ENCODE measurements around the gene AHI1.

Gene AHI1

DNA sequence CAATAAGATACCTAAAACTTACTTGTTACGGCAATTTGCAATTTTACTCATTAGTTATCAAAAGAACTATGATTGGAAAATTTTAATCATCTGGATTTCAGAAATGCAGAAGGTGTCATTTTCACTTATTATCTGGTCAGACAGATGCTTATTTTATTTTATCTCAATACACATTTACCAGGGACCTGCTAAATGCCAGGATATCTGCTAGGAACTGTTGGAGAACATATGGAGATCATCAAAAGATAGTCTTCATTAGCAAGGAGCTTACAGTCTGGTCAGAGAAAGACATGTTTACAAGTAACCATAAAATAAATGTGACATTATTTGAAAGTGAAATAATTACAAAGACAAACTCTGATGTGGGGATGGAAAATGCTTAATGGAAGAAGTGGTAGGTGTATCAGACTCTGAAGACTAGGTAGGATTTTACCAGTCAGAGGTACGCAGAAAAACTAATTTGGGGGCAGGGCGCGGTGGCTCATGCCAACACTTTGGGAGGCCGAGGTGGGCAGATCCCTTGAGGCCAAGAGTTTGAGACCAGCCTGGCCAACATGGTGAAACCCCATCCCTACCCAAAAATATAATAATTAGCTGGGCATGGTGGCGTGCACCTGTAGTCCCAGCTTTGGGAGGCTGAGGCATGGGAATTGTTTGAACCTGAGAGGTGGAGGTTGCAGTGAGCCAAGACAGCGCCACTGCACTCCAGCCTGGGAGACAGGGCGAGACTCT is 178.6 kb downstream of the AHI1 start:
- Histone ChIP-seq H4K91ac (ENCODE audit: low read depth, low read length, poor library complexity) (no peak overlapping the region), H2AK5ac (ENCODE audit: low read depth, low read length) (no peak overlapping the region), H2BK120ac (ENCODE audit: low read depth, low read length) (no peak overlapping the region), H3K4me2 (ENCODE audit: insufficient read depth, low read length, poor library complexity, severe bottlenecking) (no peak overlapping the region), H3K27ac (replicated peaks; ENCODE audit: low read length) (no peak overlapping the region), H3K18ac (ENCODE audit: low read length) (no peak overlapping the region), H3K14ac (ENCODE audit: low read length) (peak overlapping the region; percentile 56), H3K9ac (ENCODE audit: low read depth, low read length, poor library complexity) (no peak overlapping the region), H3K23ac (ENCODE audit: low read depth, low read length, poor library complexity) (no peak overlapping the region), H3K27me3 (ENCODE audit: control insufficient read depth in 3 of 3, insufficient read depth in 3 of 3, low read depth in 1 of 3, low read length in 3 of 3) (no peaks in the 10 kb centered on the region), H2BK5ac (ENCODE audit: low read length) (no peak overlapping the region), H4K8ac (ENCODE audit: low read depth, low read length) (no peak overlapping the region), H3K4me1 (ENCODE audit: control insufficient read depth in 2 of 2, insufficient read depth in 1 of 2, low read depth in 1 of 2, low read length in 2 of 2) (no peaks in the 10 kb centered on the region), H3K79me1 (ENCODE audit: low read depth, low read length) (no peaks in the 10 kb centered on the region), H3K4ac (ENCODE audit: low read length) (no peak overlapping the region), H2BK15ac (ENCODE audit: low read length) (no peak overlapping the region), H2BK12ac (ENCODE audit: low read length) (no peak overlapping the region), H2AFZ (ENCODE audit: low read length) (no peak overlapping the region), H3K9me3 (replicated peaks in 1 of 2; ENCODE audit: control insufficient read depth in 2 of 2, insufficient read depth in 1 of 2, low read depth in 1 of 2, low read length in 2 of 2) (no peaks in the 10 kb centered on the region), H3K36me3 (replicated peaks in 1 of 2; ENCODE audit: control insufficient read depth in 2 of 2, insufficient read depth in 2 of 2, low read length in 2 of 2) (peaks cover 0 to 2% of the 10 kb centered on the region in 2 donors), H3K4me3 (ENCODE audit: low read length in 2 of 2) (no peak overlapping the region)
- no peak for DNase-seq (ENCODE audit: low spot score)
- WGBS, 2 donors (ENCODE audit: extremely low coverage in 2 of 2, insufficient read length in 2 of 2, insufficient replicate concordance in 1 of 2): no CpG with 5 or more reads among the region's 8 CpGs

DNA sequence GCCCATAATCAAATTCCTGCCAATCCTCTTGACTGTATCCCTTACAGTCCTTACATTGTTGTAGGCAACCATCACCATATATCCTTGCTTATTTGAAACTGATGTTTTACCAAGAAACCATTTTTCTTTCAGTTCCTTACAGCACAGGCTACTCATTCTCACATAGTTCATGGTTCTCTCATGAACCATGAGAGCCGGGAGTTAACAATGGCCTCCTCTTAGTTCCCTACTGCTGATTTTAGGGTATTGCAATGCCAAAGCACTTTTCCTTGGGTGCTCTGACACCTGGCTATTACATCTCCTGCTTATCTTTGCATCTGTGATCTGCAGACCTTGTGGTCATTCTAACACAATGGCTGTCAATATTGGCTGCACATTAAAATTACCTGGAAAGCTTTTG is 183.0 kb downstream of the AHI1 start:
- Histone ChIP-seq H4K8ac (ENCODE audit: low read depth, low read length) (no peak overlapping the region), H3K27ac (replicated peaks; ENCODE audit: low read length) (no peak overlapping the region), H3K23ac (ENCODE audit: low read depth, low read length, poor library complexity) (no peak overlapping the region), H3K27me3 (ENCODE audit: control insufficient read depth in 3 of 3, insufficient read depth in 3 of 3, low read depth in 1 of 3, low read length in 3 of 3) (no peaks in the 10 kb centered on the region), H2BK15ac (ENCODE audit: low read length) (no peak overlapping the region), H2BK5ac (ENCODE audit: low read length) (no peak overlapping the region), H3K4me2 (ENCODE audit: insufficient read depth, low read length, poor library complexity, severe bottlenecking) (no peak overlapping the region), H3K9ac (ENCODE audit: low read depth, low read length, poor library complexity) (no peak overlapping the region), H3K18ac (ENCODE audit: low read length) (no peak overlapping the region), H3K4me3 (ENCODE audit: low read length in 2 of 2) (no peak overlapping the region), H2AK5ac (ENCODE audit: low read depth, low read length) (no peak overlapping the region), H2BK12ac (ENCODE audit: low read length) (no peak overlapping the region), H2AFZ (ENCODE audit: low read length) (no peak overlapping the region), H3K4me1 (ENCODE audit: control insufficient read depth in 2 of 2, insufficient read depth in 1 of 2, low read depth in 1 of 2, low read length in 2 of 2) (no peaks in the 10 kb centered on the region), H3K36me3 (replicated peaks in 1 of 2; ENCODE audit: control insufficient read depth in 2 of 2, insufficient read depth in 2 of 2, low read length in 2 of 2) (peaks cover 0 to 2% of the 10 kb centered on the region in 2 donors), H3K9me3 (replicated peaks in 1 of 2; ENCODE audit: control insufficient read depth in 2 of 2, insufficient read depth in 1 of 2, low read depth in 1 of 2, low read length in 2 of 2) (no peaks in the 10 kb centered on the region), H2BK120ac (ENCODE audit: low read depth, low read length) (no peak overlapping the region), H3K79me1 (ENCODE audit: low read depth, low read length) (no peaks in the 10 kb centered on the region), H4K91ac (ENCODE audit: low read depth, low read length, poor library complexity) (no peak overlapping the region), H3K4ac (ENCODE audit: low read length) (no peak overlapping the region), H3K14ac (ENCODE audit: low read length) (no peak overlapping the region)
- WGBS, 2 donors (ENCODE audit: extremely low coverage in 2 of 2, insufficient read length in 2 of 2, insufficient replicate concordance in 1 of 2): no CpG with 5 or more reads among the region's 1 CpG
- DNase-seq (ENCODE audit: low spot score): no peak

DNA sequence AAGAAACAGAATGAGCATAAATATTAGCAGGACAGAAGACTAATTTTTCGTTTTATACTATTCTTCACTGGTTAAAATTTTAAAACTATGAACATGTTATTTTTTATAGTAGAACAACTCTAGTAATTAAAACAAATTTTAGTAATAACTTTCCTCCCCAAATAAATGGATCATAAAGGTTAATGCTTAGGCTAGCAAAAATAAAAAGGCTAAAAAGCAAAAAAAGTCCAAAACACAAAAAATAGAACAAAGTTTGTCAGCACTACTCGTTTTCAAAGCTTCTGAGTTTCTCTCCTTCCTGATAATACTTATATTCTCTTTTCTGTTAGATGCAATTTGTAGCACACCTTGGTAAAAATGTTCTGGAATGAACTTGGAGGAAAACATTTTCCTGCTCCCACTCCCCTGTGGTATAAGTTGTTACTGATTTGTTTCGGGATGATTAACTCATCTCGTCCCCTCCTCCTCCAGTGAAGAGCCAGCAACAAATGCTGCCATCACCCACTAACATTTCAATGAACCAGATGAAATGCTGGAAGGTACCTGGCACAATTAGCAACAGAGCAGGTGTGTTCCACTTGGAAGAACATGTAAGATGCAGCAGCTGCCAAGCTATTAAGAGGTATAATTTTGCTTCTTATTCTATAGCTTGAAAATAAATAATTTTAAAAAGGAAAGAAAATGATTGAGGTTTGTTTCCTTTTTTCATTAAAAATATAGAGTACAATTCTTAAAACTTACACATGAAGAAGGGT is 185.9 kb downstream of the AHI1 start:
- DNase-seq (ENCODE audit: low spot score): no peak
- Histone ChIP-seq H2BK5ac (ENCODE audit: low read length) (no peak overlapping the region), H3K27ac (replicated peaks; ENCODE audit: low read length) (no peak overlapping the region), H4K8ac (ENCODE audit: low read depth, low read length) (no peak overlapping the region), H3K4me3 (ENCODE audit: low read length in 2 of 2) (no peak overlapping the region), H3K9me3 (replicated peaks in 1 of 2; ENCODE audit: control insufficient read depth in 2 of 2, insufficient read depth in 1 of 2, low read depth in 1 of 2, low read length in 2 of 2) (no peaks in the 10 kb centered on the region), H2BK120ac (ENCODE audit: low read depth, low read length) (no peak overlapping the region), H3K79me1 (ENCODE audit: low read depth, low read length) (no peaks in the 10 kb centered on the region), H3K4me1 (ENCODE audit: control insufficient read depth in 2 of 2, insufficient read depth in 1 of 2, low read depth in 1 of 2, low read length in 2 of 2) (no peaks in the 10 kb centered on the region), H3K18ac (ENCODE audit: low read length) (no peak overlapping the region), H3K4ac (ENCODE audit: low read length) (no peak overlapping the region), H4K91ac (ENCODE audit: low read depth, low read length, poor library complexity) (no peak overlapping the region), H3K36me3 (replicated peaks in 1 of 2; ENCODE audit: control insufficient read depth in 2 of 2, insufficient read depth in 2 of 2, low read length in 2 of 2) (no peaks in the 10 kb centered on the region), H3K14ac (ENCODE audit: low read length) (no peak overlapping the region), H3K23ac (ENCODE audit: low read depth, low read length, poor library complexity) (no peak overlapping the region), H2BK12ac (ENCODE audit: low read length) (no peak overlapping the region), H2AK5ac (ENCODE audit: low read depth, low read length) (no peak overlapping the region), H2AFZ (ENCODE audit: low read length) (no peak overlapping the region), H3K9ac (ENCODE audit: low read depth, low read length, poor library complexity) (no peak overlapping the region), H2BK15ac (ENCODE audit: low read length) (no peak overlapping the region), H3K4me2 (ENCODE audit: insufficient read depth, low read length, poor library complexity, severe bottlenecking) (no peak overlapping the region), H3K27me3 (ENCODE audit: control insufficient read depth in 3 of 3, insufficient read depth in 3 of 3, low read depth in 1 of 3, low read length in 3 of 3) (no peaks in the 10 kb centered on the region)
- no CpG with 5 or more reads among the region's 4 CpGs for WGBS, 2 donors (ENCODE audit: extremely low coverage in 2 of 2, insufficient read length in 2 of 2, insufficient replicate concordance in 1 of 2)

DNA sequence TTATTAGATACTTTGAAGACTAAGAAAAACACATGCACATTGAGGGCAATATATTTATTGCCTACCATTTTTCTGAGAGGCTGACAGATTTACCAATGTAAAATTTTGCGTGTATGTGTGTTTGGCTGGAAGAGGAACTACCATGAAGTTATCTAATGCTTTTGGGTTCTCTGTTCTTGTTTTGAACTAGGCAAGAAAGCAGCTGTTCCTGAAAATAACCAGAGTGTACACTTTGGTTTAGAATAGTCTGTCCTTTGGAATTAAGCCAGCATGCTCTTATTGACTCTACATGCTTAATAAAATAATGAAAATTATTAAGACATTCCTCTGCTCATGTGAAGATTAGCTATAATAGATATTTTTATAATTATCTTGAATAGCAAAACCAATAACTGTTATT is 187.2 kb downstream of the AHI1 start:
- no peak for DNase-seq (ENCODE audit: low spot score)
- Histone ChIP-seq H3K4me1 (ENCODE audit: control insufficient read depth in 2 of 2, insufficient read depth in 1 of 2, low read depth in 1 of 2, low read length in 2 of 2) (no peaks in the 10 kb centered on the region), H3K36me3 (replicated peaks in 1 of 2; ENCODE audit: control insufficient read depth in 2 of 2, insufficient read depth in 2 of 2, low read length in 2 of 2) (no peaks in the 10 kb centered on the region), H3K4me2 (ENCODE audit: insufficient read depth, low read length, poor library complexity, severe bottlenecking) (no peak overlapping the region), H3K4ac (ENCODE audit: low read length) (no peak overlapping the region), H3K23ac (ENCODE audit: low read depth, low read length, poor library complexity) (no peak overlapping the region), H4K8ac (ENCODE audit: low read depth, low read length) (no peak overlapping the region), H3K18ac (ENCODE audit: low read length) (no peak overlapping the region), H4K91ac (ENCODE audit: low read depth, low read length, poor library complexity) (no peak overlapping the region), H3K14ac (ENCODE audit: low read length) (no peak overlapping the region), H2AFZ (ENCODE audit: low read length) (no peak overlapping the region), H2BK15ac (ENCODE audit: low read length) (no peak overlapping the region), H3K4me3 (ENCODE audit: low read length in 2 of 2) (no peak overlapping the region), H2BK12ac (ENCODE audit: low read length) (no peak overlapping the region), H2AK5ac (ENCODE audit: low read depth, low read length) (no peak overlapping the region), H2BK5ac (ENCODE audit: low read length) (no peak overlapping the region), H3K27ac (replicated peaks; ENCODE audit: low read length) (no peak overlapping the region), H2BK120ac (ENCODE audit: low read depth, low read length) (no peak overlapping the region), H3K9me3 (replicated peaks in 1 of 2; ENCODE audit: control insufficient read depth in 2 of 2, insufficient read depth in 1 of 2, low read depth in 1 of 2, low read length in 2 of 2) (no peaks in the 10 kb centered on the region), H3K27me3 (ENCODE audit: control insufficient read depth in 3 of 3, insufficient read depth in 3 of 3, low read depth in 1 of 3, low read length in 3 of 3) (no peaks in the 10 kb centered on the region), H3K9ac (ENCODE audit: low read depth, low read length, poor library complexity) (no peak overlapping the region), H3K79me1 (ENCODE audit: low read depth, low read length) (no peaks in the 10 kb centered on the region)
- no CpG with 5 or more reads among the region's 1 CpG for WGBS, 2 donors (ENCODE audit: extremely low coverage in 2 of 2, insufficient read length in 2 of 2, insufficient replicate concordance in 1 of 2)

Measured in neuronal stem cell (in vitro differentiated cells).